A549 (cell line): Measurements from ENCODE around the gene FKBP15. TPM values are rescaled to one million over a fixed set of nuclear protein-coding genes. Genes with fewer than 3 reads are reported as not detected.
A peak's percentile ranks its signal among the peaks of the same experiment; 100 is the strongest.

Source experiments
- ATAC-seq, 2 experiments: fragments of 200-7000 bp in 1 of 2; fragments of >200 bp in 1 of 2; cut with Nextera tagmentation in 1 of 2; cut with Tn5 transposase in 1 of 2; 3 replicates each; pipeline versions ENCODE4 v1.8.0 to v1.9.1; 2018 to 2020; ENCODE audit warnings: mild to moderate bottlenecking in 1 of 2, moderate library complexity in 1 of 2
- CTCF ChIA-PET: fragments of 300-600 bp; sonication (Branson Sonifier 250); formaldehyde crosslinking; extraction: SDS; loops from one replicate; lab custom pipeline; 2021; ENCODE audit warnings: antibody characterized with exemption, inconsistent platforms; lab: Yijun Ruan, JAX
- POLR2A ChIA-PET: fragments of 350-600 bp; formaldehyde crosslinking; extraction: SDS; loops from one replicate; lab custom pipeline; 2021; ENCODE audit warnings: antibody characterized with exemption, inconsistent platforms; lab: Yijun Ruan, JAX
- DNase-seq, 2 experiments: peaks; one replicate each; pipeline versions ENCODE4 v3.0.0 to v3.0.0-alpha.2; 2011 to 2016; ENCODE audit warnings: low read depth in 1 of 2, low spot score in 1 of 2
- FAIRE-seq: peaks from 2 replicates; lab custom pipeline; 2011; peaks lifted over from hg19 to GRCh38; lab: Jason Lieb, UNC
- H3K27ac ChIP-seq, 2 experiments: fragments of >200 bp; sonication (Bioruptor Twin); formaldehyde crosslinking; 3 replicates each; pipeline ENCODE4 v1.5.1; 2016 to 2017
- H3K4me1 ChIP-seq: fragments of >200 bp; sonication (Bioruptor Twin); formaldehyde crosslinking; 3 replicates; pipeline ENCODE4 v1.6.1; 2016
- H3K4me2 ChIP-seq: fragments of >200 bp; sonication (Bioruptor Twin); formaldehyde crosslinking; 3 replicates; pipeline ENCODE4 v1.6.1; 2016
- H3K4me3 ChIP-seq: fragments of >200 bp; sonication (Bioruptor Twin); formaldehyde crosslinking; 3 replicates; pipeline ENCODE4 v1.5.1; 2016
- H3K9me3 ChIP-seq: fragments of >200 bp; sonication (Bioruptor Twin); formaldehyde crosslinking; 3 replicates; pipeline ENCODE4 v1.6.1; 2016
- CBX2 ChIP-seq: fragments of 200-600 bp; sonication (generic); IDR thresholded peaks from 2 replicates; pipeline ENCODE4 v1.6.1; 2016; ENCODE audit warnings: low read depth, mild to moderate bottlenecking, borderline replicate concordance
- CEBPB ChIP-seq, 2 experiments: fragments of >200 bp in 1 of 2; sonication (Bioruptor Twin) in 1 of 2; formaldehyde crosslinking in 1 of 2; IDR thresholded peaks; 2 replicates each; pipeline ENCODE4 v1.6.1; 2012 to 2016
- CHD2 ChIP-seq: fragments of 150-350 bp; IDR thresholded peaks from 2 replicates; pipeline ENCODE4 v1.6.1; 2014; ENCODE audit warnings: low read length; ENCODE audit not compliant: partially characterized antibody
- CHD4 ChIP-seq: fragments of 200-600 bp; sonication (generic); IDR thresholded peaks from 2 replicates; pipeline ENCODE4 v1.6.1; 2016; ENCODE audit warnings: antibody characterized with exemption, mild to moderate bottlenecking, borderline replicate concordance
- EHMT2 ChIP-seq: fragments of 200-600 bp; sonication (generic); IDR thresholded peaks from 2 replicates; pipeline ENCODE4 v1.6.1; 2016; ENCODE audit warnings: antibody characterized with exemption, low read depth, mild to moderate bottlenecking, moderate library complexity
- FOSL2 ChIP-seq, 2 experiments: fragments of 450-650 bp in 1 of 2; fragments of >200 bp in 1 of 2; sonication (Bioruptor Twin) in 1 of 2; formaldehyde crosslinking; IDR thresholded peaks; 2 replicates each; pipeline versions ENCODE4 v1.5.0 to v1.6.1; 2016 to 2020; ENCODE audit warnings: mild to moderate bottlenecking in 1 of 2, moderate library complexity in 1 of 2
- FOXS1 ChIP-seq: fragments of 250-450 bp; sonication (Bioruptor Pico); IDR thresholded peaks from 2 replicates; pipeline ENCODE4 v1.5.0; 2020; ENCODE audit warnings: mild to moderate bottlenecking, moderate library complexity
- GATA3 ChIP-seq: IDR thresholded peaks from 2 replicates; pipeline ENCODE4 v1.6.1; 2012; ENCODE audit warnings: borderline replicate concordance
- HEYL ChIP-seq: fragments of 250-450 bp; sonication (Bioruptor Pico); IDR thresholded peaks from 2 replicates; pipeline ENCODE4 v1.8.0; 2021; ENCODE audit warnings: mild to moderate bottlenecking, moderate library complexity
- HOXA7 ChIP-seq: fragments of 250-450 bp; sonication (Bioruptor Pico); IDR thresholded peaks from 2 replicates; pipeline ENCODE4 v1.5.0; 2020; ENCODE audit warnings: mild to moderate bottlenecking, moderate library complexity
- JUN ChIP-seq, 2 experiments: fragments of >200 bp; sonication (Bioruptor Twin); formaldehyde crosslinking; IDR thresholded peaks; 2 replicates in 1 of 2; 3 replicates in 1 of 2; pipeline ENCODE4 v1.6.1; 2016 to 2017
- JUNB ChIP-seq: fragments of >200 bp; sonication (Bioruptor Twin); formaldehyde crosslinking; IDR thresholded peaks from 2 replicates; pipeline ENCODE4 v1.6.1; 2016
- MAFK ChIP-seq: fragments of 450-650 bp; IDR thresholded peaks from 2 replicates; pipeline ENCODE4 v1.6.1; 2014; ENCODE audit not compliant: partially characterized antibody
- MAZ ChIP-seq: fragments of 150-350 bp; IDR thresholded peaks from 2 replicates; pipeline ENCODE4 v1.6.1; 2014; ENCODE audit warnings: antibody characterized with exemption, low read depth, low read length, borderline replicate concordance
- NFE2L2 ChIP-seq: fragments of 150-350 bp; conservative IDR thresholded peaks from 2 replicates; pipeline ENCODE4 v1.6.1; 2014; ENCODE audit warnings: low read length
- NR3C1 ChIP-seq: fragments of >200 bp; sonication (Bioruptor Twin); formaldehyde crosslinking; IDR thresholded peaks from 3 replicates; pipeline ENCODE4 v1.6.1; 2017
- RCOR1 ChIP-seq: fragments of 150-350 bp; IDR thresholded peaks from 2 replicates; pipeline ENCODE4 v1.6.1; 2014; ENCODE audit warnings: antibody characterized with exemption, low read length, low read depth
- RFX5 ChIP-seq: fragments of 450-650 bp; IDR thresholded peaks from 2 replicates; pipeline ENCODE4 v1.7.1; 2014; ENCODE audit warnings: antibody characterized with exemption, mild to moderate bottlenecking, moderate library complexity
- RNF2 ChIP-seq: fragments of 200-600 bp; sonication (generic); IDR thresholded peaks from 2 replicates; pipeline ENCODE4 v1.6.1; 2016; ENCODE audit warnings: low read depth, mild to moderate bottlenecking, antibody characterized with exemption, moderate library complexity, borderline replicate concordance
- ZNF302 ChIP-seq: fragments of 250-450 bp; sonication (Bioruptor Pico); IDR thresholded peaks from 2 replicates; pipeline ENCODE4 v1.9.0; 2021; ENCODE audit warnings: inconsistent platforms, mild to moderate bottlenecking, moderate library complexity
- WGBS: methylation state at CpG from one replicate; pipeline ENCODE4 v1.1.6; 2017; ENCODE audit errors: missing lambda C conversion rate; 5-methylcytosine and 5-hydroxymethylcytosine counted together
- polyA plus RNA-seq, 4 experiments: library from polyadenylated mRNA; depleted of rRNA in 3 of 4; stranded (reverse); fragments of >200 nt; fragmentation: RNase III in 1 of 4; extraction: RNeasy Plus Mini Kit Qiagen cat#74134 plus additional on column Dnase treatment in 1 of 4; gene quantifications; 2 replicates in 3 of 4; 3 replicates in 1 of 4; pipeline ENCODE4 v1.2.3, GENCODE V29; 2011 to 2017
- TF ChIP-seq, protein P1 (sequence below): fragments of >200 bp; sonication (Bioruptor Twin); formaldehyde crosslinking; IDR thresholded peaks from 3 replicates; pipeline ENCODE4 v1.5.1; 2016
- TF ChIP-seq, protein P2 (sequence below): fragments of >200 bp; sonication (Bioruptor Twin); formaldehyde crosslinking; IDR thresholded peaks from 3 replicates; pipeline ENCODE4 v1.6.1; 2016
- TF ChIP-seq, protein P3 (sequence below): fragments of 150-350 bp; IDR thresholded peaks from 2 replicates; pipeline ENCODE4 v1.6.1; 2014; ENCODE audit warnings: low read depth, mild to moderate bottlenecking, low read length
- TF ChIP-seq, protein P4 (sequence below): fragments of 250-450 bp; sonication (Bioruptor Pico); IDR thresholded peaks from 2 replicates; pipeline ENCODE4 v1.5.0; 2021; ENCODE audit warnings: mild to moderate bottlenecking, moderate library complexity, borderline replicate concordance

FKBP15 gene
- polyA plus RNA-seq, 2 of the 4 experiments (the other 2 are of a cell fraction): 14.1 to 26.0 TPM

DNA sequence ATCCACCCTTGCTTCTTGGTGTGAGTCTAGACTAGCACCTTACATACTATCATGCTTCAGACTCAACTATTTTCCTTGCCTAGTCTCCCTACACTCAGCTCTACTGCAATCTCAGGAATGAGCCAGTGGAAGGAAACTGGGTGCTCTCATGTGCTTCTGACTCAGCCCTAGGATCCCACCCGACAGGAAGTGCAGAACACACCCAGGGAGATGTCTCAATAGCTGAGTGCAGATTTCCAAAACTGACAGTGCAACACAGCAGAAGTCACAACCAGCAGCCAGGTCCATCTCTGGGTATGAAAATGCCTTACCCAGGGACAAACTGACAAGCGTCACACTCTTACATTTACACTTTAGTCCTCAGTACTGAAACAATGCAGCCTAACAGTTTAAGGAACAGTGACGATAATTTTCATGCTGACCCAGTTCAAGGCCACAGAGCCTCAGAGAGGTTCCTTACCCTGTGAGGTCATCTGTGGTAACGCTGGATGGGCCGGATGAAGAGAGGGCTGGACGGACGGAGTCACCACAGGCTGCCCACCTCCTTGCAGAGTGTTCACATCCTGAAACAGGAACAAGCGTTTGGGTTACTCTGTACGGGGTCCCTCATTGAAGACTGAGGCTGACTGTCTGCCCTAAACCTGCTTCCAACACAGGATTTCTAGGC, 33.0 kb downstream of the FKBP15 start:
- ChIA-PET CTCF (interaction anchor here (1.0 kb wide), 1 partner anchor 37 kb away, joined by 3 read pairs; the partner anchor contains the start of gene SLC31A2), POLR2A (interaction anchor here (0.5 kb wide), 1 partner anchor 276 kb away, joined by 4 read pairs; the partner anchor contains the start of gene RGS3)
- DNase-seq (peak; percentile 22 to 26), ATAC-seq (peak; percentile 75 to 84)
- peak overlapping the region; percentile 0; the same call in 1 of the 3 replicates for H3K4me2 ChIP-seq
- peak overlapping the region; percentile 23 to 29; a peak in 2 of 6 replicates for H3K27ac ChIP-seq
- peaks cover 7% of the 10 kb centered on the region; the same call in 1 of the 3 replicates for H3K4me1 ChIP-seq
- WGBS: 81% methylated on average over 9 of the region's 9 CpGs
- H3K9me3 ChIP-seq: no peaks in the 10 kb centered on the region
- TF ChIP-seq RCOR1: no peak
- TF ChIP-seq MAZ: no peak
- TF ChIP-seq FOSL2 (IDR thresholded peaks at IDR 0.05): no peak
- TF ChIP-seq FOSL2 (CRISPR knock-in tag; IDR thresholded peaks at IDR 0.05): peak; percentile 15; the same call in 1 of the 2 replicates
- no peak for TF ChIP-seq CHD2
- TF ChIP-seq ZNF302 (CRISPR knock-in tag): no peak
- TF ChIP-seq, protein P1, sequence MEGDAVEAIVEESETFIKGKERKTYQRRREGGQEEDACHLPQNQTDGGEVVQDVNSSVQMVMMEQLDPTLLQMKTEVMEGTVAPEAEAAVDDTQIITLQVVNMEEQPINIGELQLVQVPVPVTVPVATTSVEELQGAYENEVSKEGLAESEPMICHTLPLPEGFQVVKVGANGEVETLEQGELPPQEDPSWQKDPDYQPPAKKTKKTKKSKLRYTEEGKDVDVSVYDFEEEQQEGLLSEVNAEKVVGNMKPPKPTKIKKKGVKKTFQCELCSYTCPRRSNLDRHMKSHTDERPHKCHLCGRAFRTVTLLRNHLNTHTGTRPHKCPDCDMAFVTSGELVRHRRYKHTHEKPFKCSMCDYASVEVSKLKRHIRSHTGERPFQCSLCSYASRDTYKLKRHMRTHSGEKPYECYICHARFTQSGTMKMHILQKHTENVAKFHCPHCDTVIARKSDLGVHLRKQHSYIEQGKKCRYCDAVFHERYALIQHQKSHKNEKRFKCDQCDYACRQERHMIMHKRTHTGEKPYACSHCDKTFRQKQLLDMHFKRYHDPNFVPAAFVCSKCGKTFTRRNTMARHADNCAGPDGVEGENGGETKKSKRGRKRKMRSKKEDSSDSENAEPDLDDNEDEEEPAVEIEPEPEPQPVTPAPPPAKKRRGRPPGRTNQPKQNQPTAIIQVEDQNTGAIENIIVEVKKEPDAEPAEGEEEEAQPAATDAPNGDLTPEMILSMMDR: no peak
- TF ChIP-seq, all 56 proteins: peak for 1
- no peak for FAIRE-seq
- H3K4me3 ChIP-seq: no peak overlapping the region

DNA sequence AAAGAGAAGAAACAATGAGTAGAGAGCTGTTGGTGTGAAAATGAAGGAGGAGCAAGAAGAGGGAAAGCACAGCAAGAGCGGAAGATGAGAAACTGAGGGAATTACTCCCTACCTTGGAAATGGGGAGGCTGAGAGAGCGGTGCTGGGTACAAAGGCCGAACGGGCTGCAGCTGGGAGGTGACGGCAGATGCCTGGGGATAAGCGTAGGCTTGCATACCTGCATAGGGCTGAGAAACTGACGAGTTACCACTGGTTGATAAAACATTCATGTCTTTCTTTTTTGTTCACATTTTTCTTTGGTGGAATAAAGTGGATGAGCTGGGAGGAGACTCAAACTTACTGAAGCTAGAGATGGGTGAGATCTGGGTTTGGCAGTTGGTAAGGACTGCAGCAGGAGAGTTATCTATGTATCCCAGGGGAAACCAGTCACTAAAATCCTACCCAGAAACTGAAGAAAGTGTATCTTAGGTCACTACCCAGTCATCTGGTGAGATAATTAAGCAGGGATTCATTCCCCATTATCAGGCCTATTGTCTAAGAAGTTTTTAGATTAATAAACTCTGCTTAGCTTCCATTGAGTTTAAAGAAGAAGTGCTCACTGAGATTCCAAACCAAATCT, 34.8 kb downstream of the FKBP15 start:
- H3K4me2 ChIP-seq: no peak overlapping the region
- TF ChIP-seq NR3C1 (no peak), GATA3 (no peak), JUN (IDR thresholded peaks at IDR 0.05) (no peak), CBX2 (no peak), CHD4 (no peak), CEBPB (IDR thresholded peaks at IDR 0.05) (no peak), HEYL (no peak), NFE2L2 (no peak), JUNB (no peak), FOXS1 (CRISPR knock-in tag) (no peak), RNF2 (no peak), HOXA7 (CRISPR knock-in tag) (no peak), ZNF302 (CRISPR knock-in tag) (no peak), RFX5 (no peak), MAFK (no peak), EHMT2 (no peak)
- TF ChIP-seq, protein P1: no peak
- TF ChIP-seq, protein P2, sequence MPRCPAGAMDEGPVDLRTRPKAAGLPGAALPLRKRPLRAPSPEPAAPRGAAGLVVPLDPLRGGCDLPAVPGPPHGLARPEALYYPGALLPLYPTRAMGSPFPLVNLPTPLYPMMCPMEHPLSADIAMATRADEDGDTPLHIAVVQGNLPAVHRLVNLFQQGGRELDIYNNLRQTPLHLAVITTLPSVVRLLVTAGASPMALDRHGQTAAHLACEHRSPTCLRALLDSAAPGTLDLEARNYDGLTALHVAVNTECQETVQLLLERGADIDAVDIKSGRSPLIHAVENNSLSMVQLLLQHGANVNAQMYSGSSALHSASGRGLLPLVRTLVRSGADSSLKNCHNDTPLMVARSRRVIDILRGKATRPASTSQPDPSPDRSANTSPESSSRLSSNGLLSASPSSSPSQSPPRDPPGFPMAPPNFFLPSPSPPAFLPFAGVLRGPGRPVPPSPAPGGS: no peak
- TF ChIP-seq, protein P3, sequence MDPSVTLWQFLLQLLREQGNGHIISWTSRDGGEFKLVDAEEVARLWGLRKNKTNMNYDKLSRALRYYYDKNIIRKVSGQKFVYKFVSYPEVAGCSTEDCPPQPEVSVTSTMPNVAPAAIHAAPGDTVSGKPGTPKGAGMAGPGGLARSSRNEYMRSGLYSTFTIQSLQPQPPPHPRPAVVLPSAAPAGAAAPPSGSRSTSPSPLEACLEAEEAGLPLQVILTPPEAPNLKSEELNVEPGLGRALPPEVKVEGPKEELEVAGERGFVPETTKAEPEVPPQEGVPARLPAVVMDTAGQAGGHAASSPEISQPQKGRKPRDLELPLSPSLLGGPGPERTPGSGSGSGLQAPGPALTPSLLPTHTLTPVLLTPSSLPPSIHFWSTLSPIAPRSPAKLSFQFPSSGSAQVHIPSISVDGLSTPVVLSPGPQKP: no peak
- TF ChIP-seq, protein P4, sequence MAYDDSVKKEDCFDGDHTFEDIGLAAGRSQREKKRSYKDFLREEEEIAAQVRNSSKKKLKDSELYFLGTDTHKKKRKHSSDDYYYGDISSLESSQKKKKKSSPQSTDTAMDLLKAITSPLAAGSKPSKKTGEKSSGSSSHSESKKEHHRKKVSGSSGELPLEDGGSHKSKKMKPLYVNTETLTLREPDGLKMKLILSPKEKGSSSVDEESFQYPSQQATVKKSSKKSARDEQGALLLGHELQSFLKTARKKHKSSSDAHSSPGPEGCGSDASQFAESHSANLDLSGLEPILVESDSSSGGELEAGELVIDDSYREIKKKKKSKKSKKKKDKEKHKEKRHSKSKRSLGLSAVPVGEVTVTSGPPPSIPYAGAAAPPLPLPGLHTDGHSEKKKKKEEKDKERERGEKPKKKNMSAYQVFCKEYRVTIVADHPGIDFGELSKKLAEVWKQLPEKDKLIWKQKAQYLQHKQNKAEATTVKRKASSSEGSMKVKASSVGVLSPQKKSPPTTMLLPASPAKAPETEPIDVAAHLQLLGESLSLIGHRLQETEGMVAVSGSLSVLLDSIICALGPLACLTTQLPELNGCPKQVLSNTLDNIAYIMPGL (CRISPR knock-in tag): no peak
- 95% methylated on average over 7 of the region's 7 CpGs for WGBS
- no peak for DNase-seq
- H3K9me3 ChIP-seq: no peaks in the 10 kb centered on the region
- ChIA-PET POLR2A (no interaction called here), CTCF (interaction anchor here (0.8 to 2.0 kb wide), 6 partner anchors 9 to 470 kb away, joined by 3 to 8 read pairs (median 4); no protein-coding TSS in a partner anchor)
- no peak for FAIRE-seq
- H3K4me3 ChIP-seq: no peak overlapping the region
- H3K4me1 ChIP-seq: peaks cover 7% of the 10 kb centered on the region; the same call in 1 of the 3 replicates
- H3K27ac ChIP-seq: no peak overlapping the region
- ATAC-seq: no peak
